H1 (cell line): ENCODE data around the gene DIDO1. TPM values are rescaled to one million over a fixed set of nuclear protein-coding genes. Genes with fewer than 3 reads are reported as not detected.

ENCODE experiments used
- HDAC6 ChIP-seq: IDR thresholded peaks from one replicate; pipeline ENCODE4 v1.7.1; 2012; ENCODE audit warnings: low read depth, mild to moderate bottlenecking, inconsistent platforms, low read length, moderate library complexity
- polyA plus RNA-seq, 7 experiments: library from polyadenylated mRNA; depleted of rRNA in 3 of 7; stranded (reverse) in 5 of 7; unstranded in 2 of 7; fragments of >200 nt in 5 of 7; fragments of 200-250 nt in 2 of 7; gene quantifications; 1 replicate in 5 of 7; 2 replicates in 1 of 7; 4 replicates in 1 of 7; pipeline versions ENCODE4 v1.2.1 to v1.2.3, GENCODE V29; 2011 to 2013; ENCODE audit warnings: missing spikeins in 2 of 7, mixed read lengths in 2 of 7
- total RNA-seq: library from RNA; stranded (reverse); fragmentation: NEBNext Ultra II Directional; extraction: Animal tissue kit (Norgen Biotek cat#: 25700); gene quantifications from 2 replicates; pipeline ENCODE4 v1.2.1, GENCODE V29; 2021
- TF ChIP-seq, protein P1 (sequence below), 3 experiments: IDR thresholded peaks; 1 replicate in 2 of 3; 2 replicates in 1 of 3; pipeline versions ENCODE4 v1.5.1 to v1.6.1; 2011; ENCODE audit warnings: low read length in 3 of 3, mild to moderate bottlenecking in 3 of 3, inconsistent platforms in 2 of 3, low read depth in 1 of 3, moderate library complexity in 1 of 3; ENCODE audit not compliant: insufficient read depth in 1 of 3; ENCODE audit errors: control extremely low read depth in 1 of 3

Gene DIDO1
- total and polyA plus RNA-seq, 2 of the 8 experiments (the other 6 are each of a cell fraction or from before 2014, with no cell fraction given): 53.6 to 82.8 TPM

DNA sequence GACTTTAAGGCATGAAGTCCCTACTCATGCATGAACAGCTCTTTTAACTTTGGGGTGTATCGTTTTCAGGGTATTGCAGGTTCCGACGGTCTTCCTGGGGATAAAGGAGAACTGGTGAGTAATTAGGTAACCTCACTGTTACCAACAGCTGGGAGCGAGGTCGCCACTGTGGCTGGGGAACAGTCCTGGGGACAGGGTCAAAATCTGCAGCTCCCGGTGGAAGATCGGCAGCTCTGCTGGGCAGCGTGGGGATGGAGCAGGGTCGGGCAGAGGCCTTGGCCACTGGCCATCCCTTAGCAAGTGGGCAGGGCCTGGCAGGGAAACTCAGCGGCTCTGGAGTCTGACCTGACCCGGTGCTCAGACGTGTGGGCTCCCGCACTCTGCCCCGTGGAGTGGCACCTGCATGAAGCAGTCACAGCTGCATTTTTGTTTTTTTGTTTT, 93.3 kb downstream of the DIDO1 start (continued):
- TF ChIP-seq, protein P1, sequence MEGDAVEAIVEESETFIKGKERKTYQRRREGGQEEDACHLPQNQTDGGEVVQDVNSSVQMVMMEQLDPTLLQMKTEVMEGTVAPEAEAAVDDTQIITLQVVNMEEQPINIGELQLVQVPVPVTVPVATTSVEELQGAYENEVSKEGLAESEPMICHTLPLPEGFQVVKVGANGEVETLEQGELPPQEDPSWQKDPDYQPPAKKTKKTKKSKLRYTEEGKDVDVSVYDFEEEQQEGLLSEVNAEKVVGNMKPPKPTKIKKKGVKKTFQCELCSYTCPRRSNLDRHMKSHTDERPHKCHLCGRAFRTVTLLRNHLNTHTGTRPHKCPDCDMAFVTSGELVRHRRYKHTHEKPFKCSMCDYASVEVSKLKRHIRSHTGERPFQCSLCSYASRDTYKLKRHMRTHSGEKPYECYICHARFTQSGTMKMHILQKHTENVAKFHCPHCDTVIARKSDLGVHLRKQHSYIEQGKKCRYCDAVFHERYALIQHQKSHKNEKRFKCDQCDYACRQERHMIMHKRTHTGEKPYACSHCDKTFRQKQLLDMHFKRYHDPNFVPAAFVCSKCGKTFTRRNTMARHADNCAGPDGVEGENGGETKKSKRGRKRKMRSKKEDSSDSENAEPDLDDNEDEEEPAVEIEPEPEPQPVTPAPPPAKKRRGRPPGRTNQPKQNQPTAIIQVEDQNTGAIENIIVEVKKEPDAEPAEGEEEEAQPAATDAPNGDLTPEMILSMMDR (IDR thresholded peaks at IDR 0.05; ENCODE audit: control extremely low read depth in 1 of 3, insufficient read depth in 1 of 3, low read depth in 1 of 3, low read length in 3 of 3): no peak
- no peak for TF ChIP-seq HDAC6
- TF ChIP-seq, all 59 proteins: peak for 0
